GM06990 (cell line): ENCODE measurements around the gene SRGAP2C.
"Not testable (repeated sequence)": the region's sequence is repeated elsewhere in the genome, so short reads cannot be mapped to it uniquely, and the experiment has no call there.

Experiments used
- DNase-seq: peaks from one replicate; pipeline ENCODE4 v3.0.0-alpha.2; 2011; ENCODE audit not compliant: insufficient read length; ENCODE audit errors: extremely low read depth
- H3K27me3 ChIP-seq: replicated peaks from 2 replicates; pipeline ENCODE4 v1.6.0; 2011; ENCODE audit warnings: low read length; ENCODE audit not compliant: control insufficient read depth, insufficient read depth
- H3K36me3 ChIP-seq: 2 replicates; pipeline ENCODE4 v1.5.1; 2011; ENCODE audit warnings: low read length; ENCODE audit not compliant: control insufficient read depth, insufficient read depth
- H3K4me3 ChIP-seq: replicated peaks from 2 replicates; pipeline ENCODE4 v1.5.1; 2011; ENCODE audit warnings: low read depth, mild to moderate bottlenecking, control low read depth, low read length
- TF ChIP-seq, protein P1 (sequence below): IDR thresholded peaks from 2 replicates; pipeline ENCODE4 v1.5.1; 2011; ENCODE audit warnings: low read length, control low read depth, mild to moderate bottlenecking, inconsistent platforms; ENCODE audit not compliant: insufficient read depth, poor library complexity, severe bottlenecking

The SRGAP2C gene

DNA sequence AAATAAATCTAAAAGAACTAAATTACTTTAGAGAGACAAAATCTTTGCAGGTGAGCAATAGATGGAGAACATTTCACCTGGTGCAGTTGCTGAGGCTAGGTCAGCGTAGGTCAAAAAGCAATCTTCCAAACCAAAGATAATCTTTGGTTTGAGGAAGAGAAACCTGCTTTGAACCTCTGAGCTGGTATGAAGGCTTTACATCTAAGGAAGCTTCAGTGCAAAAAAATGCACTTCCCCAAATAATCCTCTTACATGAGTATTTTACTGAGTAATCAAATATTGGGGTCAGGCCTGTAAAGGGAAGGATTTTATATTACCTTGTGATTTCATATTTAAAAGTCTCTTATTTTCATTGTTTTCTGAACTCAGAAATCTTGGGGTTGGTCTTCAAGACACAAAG, 223.6 kb downstream of the SRGAP2C start:
- Histone ChIP-seq H3K4me3 (no peak overlapping the region), H3K27me3 (no peaks in the 10 kb centered on the region), H3K36me3 (no peaks in the 10 kb centered on the region)
- TF ChIP-seq, protein P1, sequence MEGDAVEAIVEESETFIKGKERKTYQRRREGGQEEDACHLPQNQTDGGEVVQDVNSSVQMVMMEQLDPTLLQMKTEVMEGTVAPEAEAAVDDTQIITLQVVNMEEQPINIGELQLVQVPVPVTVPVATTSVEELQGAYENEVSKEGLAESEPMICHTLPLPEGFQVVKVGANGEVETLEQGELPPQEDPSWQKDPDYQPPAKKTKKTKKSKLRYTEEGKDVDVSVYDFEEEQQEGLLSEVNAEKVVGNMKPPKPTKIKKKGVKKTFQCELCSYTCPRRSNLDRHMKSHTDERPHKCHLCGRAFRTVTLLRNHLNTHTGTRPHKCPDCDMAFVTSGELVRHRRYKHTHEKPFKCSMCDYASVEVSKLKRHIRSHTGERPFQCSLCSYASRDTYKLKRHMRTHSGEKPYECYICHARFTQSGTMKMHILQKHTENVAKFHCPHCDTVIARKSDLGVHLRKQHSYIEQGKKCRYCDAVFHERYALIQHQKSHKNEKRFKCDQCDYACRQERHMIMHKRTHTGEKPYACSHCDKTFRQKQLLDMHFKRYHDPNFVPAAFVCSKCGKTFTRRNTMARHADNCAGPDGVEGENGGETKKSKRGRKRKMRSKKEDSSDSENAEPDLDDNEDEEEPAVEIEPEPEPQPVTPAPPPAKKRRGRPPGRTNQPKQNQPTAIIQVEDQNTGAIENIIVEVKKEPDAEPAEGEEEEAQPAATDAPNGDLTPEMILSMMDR, result no peak
- DNase-seq, result no peak

DNA sequence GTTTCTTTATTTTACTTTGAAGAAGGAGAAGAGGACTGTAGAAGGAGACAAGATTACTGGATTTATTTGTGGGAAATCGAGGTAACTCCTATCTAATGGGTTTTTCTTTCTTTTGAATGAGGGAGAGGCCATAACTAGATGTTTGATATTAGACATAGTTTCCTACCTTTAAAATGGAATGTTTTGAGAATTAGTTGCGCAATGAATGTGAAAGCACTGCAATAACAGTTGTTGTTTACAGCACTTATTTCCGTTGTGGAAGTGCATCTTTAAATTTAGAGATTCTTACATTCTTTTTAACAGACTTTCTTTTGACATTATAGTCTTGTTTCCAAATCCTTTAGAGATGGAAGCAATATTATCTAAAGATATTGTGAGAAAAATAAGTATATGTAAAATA, 229.0 kb downstream of the SRGAP2C start:
- Histone ChIP-seq H3K4me3 (no peak overlapping the region), H3K27me3 (no peaks in the 10 kb centered on the region), H3K36me3 (no peaks in the 10 kb centered on the region)
- DNase-seq, result no peak
- TF ChIP-seq, protein P1, result no peak

DNA sequence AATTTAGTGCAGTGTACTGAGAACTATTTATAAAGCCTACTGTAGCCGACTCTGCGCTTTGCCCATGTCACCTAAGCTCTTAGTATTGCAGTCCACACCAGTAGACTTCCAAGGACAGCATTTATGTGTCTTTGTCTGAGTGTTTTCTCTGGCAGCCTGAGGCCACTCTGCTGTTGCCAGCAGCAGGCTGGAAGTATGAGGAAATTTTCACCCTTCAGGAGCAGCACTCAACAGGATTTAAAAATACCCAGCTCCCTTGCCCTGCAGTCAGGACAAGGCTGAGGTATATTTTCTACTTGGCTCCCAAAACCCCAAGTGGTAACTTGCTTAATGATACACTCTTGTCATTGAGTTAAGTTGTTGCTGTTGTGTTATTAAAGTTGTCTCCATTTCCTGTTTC, 230.1 kb downstream of the SRGAP2C start:
- DNase-seq, result no peak
- Histone ChIP-seq H3K36me3 (no peaks in the 10 kb centered on the region), H3K27me3 (no peaks in the 10 kb centered on the region), H3K4me3 (no peak overlapping the region)
- TF ChIP-seq, protein P1, result no peak

DNA sequence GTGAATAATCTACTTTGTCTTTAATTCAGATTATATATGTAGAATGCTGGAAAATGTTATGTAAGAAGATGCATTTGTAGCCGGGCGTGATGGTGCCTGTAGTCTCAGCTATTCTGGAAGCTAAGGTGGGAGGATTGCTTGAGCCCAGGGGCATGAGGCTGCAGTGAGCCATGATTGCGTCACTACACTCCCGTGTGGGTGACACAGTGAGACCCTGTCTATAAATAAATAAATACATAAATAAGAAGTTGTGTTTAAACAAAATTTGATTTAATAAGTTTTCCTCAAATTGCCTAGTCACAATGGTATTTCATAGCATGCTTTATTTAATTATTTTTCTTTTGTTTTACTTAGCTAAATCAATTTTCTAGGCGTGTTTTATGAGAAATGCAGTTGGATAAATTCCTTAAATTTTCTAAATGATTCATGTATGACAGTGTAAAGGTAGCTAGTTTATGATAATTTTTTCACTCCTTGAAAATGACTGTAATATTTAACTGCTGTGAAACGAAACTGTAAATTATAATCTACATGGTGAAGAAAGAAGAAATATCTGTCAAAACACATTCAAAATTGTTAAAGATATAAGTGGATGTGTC, 232.6 kb downstream of the SRGAP2C start:
- TF ChIP-seq, protein P1, result no peak
- DNase-seq, result no peak

DNA sequence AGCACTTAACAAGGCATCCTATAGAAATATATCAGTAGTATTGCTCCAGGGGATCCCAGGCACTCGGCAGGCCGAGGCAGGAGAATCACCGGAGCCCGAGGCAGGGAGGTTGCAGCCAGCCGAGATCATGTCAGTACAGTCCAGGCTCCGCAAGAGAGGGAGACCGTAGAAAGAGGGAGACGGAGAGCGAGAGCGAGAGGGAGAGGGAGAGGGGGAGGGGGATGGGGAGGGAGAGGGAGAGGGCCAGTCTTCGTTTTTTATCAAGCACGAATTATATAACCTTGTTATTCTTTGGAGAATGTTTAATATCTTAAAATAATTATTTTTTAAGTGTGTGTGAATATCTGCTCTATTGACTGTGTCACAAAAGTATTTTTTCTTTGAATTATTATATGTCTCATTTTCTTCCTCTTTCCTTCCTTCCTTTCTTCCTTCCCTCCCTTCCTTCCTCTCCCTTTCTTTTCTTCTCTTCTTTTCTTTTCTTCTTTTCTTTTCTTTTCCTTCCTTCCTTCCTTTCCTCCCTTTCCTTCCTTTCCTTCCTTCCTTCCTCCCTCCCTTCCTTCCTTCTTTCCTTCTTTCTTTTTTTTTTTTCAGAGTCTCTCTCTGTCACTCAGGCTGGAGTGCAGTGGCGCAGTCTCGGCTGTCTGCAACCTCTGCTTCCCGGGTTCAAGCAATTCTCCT, 233.7 kb downstream of the SRGAP2C start:
- H3K36me3 ChIP-seq, result no peaks in the 10 kb centered on the region
- no peak for DNase-seq
- H3K27me3 ChIP-seq, result no peaks in the 10 kb centered on the region
- TF ChIP-seq, protein P1, result no peak
- H3K4me3 ChIP-seq, result no peak overlapping the region

More for the DNA sequence above, 232.6 kb downstream of the SRGAP2C start:
- Histone ChIP-seq H3K27me3 (no peaks in the 10 kb centered on the region), H3K36me3 (no peaks in the 10 kb centered on the region), H3K4me3 (no peak overlapping the region)

DNA sequence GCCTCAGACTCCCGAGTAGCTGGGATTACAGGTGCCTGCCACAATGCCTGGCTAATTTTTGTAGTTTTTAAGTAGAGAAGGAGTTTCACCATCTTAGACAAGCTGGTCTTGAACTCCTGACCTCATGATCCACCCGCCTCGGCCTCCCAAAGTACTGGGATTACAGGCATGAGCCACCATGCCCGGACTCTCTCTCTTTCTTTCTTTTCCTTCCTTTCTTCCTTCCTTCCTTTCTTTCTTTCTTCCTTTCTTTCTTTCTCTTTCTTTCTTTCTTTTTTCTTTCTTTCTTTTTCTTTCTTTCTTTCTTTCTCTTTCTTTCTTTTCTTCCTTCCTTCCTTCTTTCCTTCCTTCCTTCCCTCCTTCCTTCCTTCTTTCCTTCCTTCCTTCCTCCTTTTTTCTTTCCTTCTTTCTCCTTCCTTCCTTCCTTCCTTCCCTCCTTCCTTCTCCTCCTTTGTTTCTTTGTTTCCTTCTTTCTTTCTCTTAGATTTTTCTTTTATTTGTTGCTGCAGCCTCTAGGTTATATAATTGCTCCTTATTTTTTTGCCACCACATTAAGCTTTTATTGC, 234.4 kb downstream of the SRGAP2C start:
- H3K4me3 ChIP-seq, DNase-seq, H3K36me3 ChIP-seq, H3K27me3 ChIP-seq: not testable (repeated sequence)

DNA sequence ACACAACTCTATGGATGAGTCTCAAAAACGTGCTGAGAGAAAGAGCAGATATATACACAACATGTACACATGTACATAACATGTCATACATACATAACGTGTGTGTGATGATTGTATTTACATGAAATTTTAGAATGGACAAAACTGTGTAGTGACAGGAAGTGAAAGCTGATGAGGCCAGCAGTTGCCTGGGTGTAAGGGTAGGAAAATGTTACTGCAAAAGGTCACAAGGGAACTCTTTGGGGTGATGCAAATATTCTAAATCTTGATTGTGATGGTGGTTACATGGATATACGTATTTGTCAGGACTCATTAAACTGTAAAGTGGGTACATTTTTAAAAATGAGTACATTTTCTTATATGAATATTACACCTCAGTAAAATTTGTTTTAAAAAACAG, 236.7 kb downstream of the SRGAP2C start:
- H3K36me3 ChIP-seq, DNase-seq, H3K4me3 ChIP-seq, H3K27me3 ChIP-seq: not testable (repeated sequence)

DNA sequence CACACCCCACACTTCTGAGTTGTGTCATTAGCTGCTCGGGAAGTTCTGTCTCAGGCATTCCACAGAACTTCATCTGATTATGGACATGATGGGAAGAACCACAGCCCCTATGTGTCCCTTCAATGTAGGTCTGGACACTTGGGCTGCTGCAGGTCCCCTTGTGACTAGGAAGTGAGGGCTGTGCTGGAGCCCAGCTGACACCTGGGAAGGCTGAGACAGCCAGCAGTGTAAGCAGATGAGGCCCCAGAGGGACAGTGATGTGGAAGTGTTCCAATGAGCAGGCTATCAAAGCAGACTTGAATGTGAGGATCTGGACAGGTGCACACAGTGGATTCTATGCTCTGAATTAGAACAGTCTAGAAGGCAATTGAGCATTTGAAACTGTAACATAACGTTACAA, 239.2 kb downstream of the SRGAP2C start:
- H3K4me3 ChIP-seq, H3K27me3 ChIP-seq, DNase-seq, H3K36me3 ChIP-seq: not testable (repeated sequence)

DNA sequence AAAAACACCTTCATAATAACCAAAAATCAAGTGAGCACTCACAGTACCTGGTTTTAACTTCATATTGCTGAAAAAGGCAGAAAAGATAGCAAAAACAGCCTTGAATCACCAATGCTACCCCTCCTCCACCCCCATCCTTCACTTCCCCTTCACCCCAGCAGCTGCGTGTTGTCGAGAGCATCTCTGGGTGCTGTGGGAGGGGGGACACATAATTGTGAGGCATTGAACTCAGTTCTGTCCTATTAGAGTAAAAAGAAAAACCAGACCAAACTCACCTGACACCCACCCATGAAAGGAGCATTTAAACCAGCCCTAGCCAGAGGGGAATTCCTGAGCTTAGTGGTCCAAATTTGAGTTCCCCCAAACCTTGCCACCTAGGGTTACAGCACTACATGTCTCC, 248.7 kb downstream of the SRGAP2C start:
- not testable (repeated sequence) for DNase-seq, H3K4me3 ChIP-seq, H3K36me3 ChIP-seq, H3K27me3 ChIP-seq
